ENCODE results near the gene FAM174A.

FAM174A gene

GRCh38 chr5:100535060-100536005 lies at the start of gene FAM174A:
Gene FAM174A (plus strand): TSS chr5:100535374. CDS start chr5:100535531, 157 bp downstream.
- Histone ChIP-seq H3K27me3 (replicated peaks; ENCODE audit: control insufficient read depth, insufficient read depth, low read length) (no peaks in the 10 kb centered on the region), H3K4me3 (replicated peaks; ENCODE audit: low read depth, low read length) (peak within 1 kb of the TSS; percentile 86), H3K36me3 (ENCODE audit: control insufficient read depth, insufficient read depth, low read length) (no peaks in the 10 kb centered on the region)
- peak; percentile 91 for DNase-seq (ENCODE audit: extremely low read depth, insufficient read length)
- no peak for TF ChIP-seq CTCF (IDR thresholded peaks at IDR 0.05; ENCODE audit: insufficient read depth, low read length, poor library complexity, severe bottlenecking)

DNA sequence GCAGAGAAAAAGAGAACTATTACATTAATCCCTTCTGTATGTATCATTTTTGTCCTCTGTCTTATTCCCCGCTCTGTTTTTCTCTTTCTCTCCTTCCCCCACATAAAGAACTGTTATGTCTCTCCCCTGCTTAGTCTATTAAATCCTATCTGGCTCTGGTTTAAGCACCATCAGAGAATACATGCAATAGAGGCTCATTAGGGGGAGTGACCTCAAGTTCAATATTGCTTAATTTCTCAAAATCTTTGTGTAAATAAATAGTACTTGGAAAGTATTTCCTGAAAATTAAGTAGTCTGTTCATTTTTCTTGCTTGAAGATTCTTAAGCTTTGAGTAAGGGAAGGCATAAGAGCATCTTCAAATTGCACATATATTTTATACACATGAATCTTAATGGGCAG lies 41.2 kb upstream of the FAM174A start:
- H3K27me3 ChIP-seq (replicated peaks; ENCODE audit: control insufficient read depth, insufficient read depth, low read length), result no peaks in the 10 kb centered on the region
- no peak for DNase-seq (ENCODE audit: extremely low read depth, insufficient read length)
- no peak for TF ChIP-seq CTCF (IDR thresholded peaks at IDR 0.05; ENCODE audit: insufficient read depth, low read length, poor library complexity, severe bottlenecking)
- H3K4me3 ChIP-seq (replicated peaks; ENCODE audit: low read depth, low read length), result no peak overlapping the region
- H3K36me3 ChIP-seq (ENCODE audit: control insufficient read depth, insufficient read depth, low read length), result no peaks in the 10 kb centered on the region

DNA sequence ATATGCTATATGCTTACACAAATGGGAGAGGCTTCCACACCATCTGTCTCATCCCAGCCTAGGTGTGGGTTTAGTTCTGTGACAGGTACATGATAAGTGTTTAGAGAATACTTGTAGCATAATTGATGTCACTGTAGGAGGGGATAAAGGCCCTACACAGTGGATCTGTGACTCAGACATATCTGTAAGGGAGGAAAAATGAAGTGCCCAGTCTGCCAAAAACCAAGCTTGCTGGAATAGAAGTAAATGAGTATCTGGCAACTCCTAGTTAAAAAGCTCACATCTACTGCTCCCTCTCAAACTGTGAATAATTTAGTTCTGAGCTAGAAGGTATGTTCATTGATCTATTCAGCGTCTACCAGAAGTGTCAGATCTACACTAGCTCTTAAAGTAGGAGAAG lies 38.9 kb upstream of the FAM174A start:
- H3K27me3 ChIP-seq (replicated peaks; ENCODE audit: control insufficient read depth, insufficient read depth, low read length), result no peaks in the 10 kb centered on the region
- H3K4me3 ChIP-seq (replicated peaks; ENCODE audit: low read depth, low read length), result no peak overlapping the region
- TF ChIP-seq CTCF (IDR thresholded peaks at IDR 0.05; ENCODE audit: insufficient read depth, low read length, poor library complexity, severe bottlenecking), result no peak
- H3K36me3 ChIP-seq (ENCODE audit: control insufficient read depth, insufficient read depth, low read length), result no peaks in the 10 kb centered on the region
- DNase-seq (ENCODE audit: extremely low read depth, insufficient read length), result no peak

DNA sequence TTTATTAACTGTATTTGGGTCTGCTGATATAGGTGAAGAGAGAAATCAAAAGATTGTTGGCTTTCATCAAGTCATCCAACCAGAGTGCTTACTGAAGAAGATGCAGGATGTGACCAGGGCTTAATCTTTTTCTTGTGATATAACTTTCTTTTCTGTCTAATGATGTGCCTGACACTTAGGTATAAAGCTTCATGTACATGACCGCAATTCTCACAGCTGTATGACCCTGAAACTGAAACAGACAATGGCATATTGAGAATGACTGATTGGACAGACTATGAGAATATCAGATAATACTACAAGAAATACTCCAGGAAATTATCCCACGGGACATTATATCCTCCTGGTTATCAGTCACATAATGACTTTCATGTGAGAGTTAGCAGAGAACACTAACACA lies 32.5 kb upstream of the FAM174A start:
- Histone ChIP-seq H3K4me3 (replicated peaks; ENCODE audit: low read depth, low read length) (no peak overlapping the region), H3K36me3 (ENCODE audit: control insufficient read depth, insufficient read depth, low read length) (no peaks in the 10 kb centered on the region), H3K27me3 (replicated peaks; ENCODE audit: control insufficient read depth, insufficient read depth, low read length) (no peaks in the 10 kb centered on the region)
- no peak for DNase-seq (ENCODE audit: extremely low read depth, insufficient read length)
- no peak for TF ChIP-seq CTCF (IDR thresholded peaks at IDR 0.05; ENCODE audit: insufficient read depth, low read length, poor library complexity, severe bottlenecking)

DNA sequence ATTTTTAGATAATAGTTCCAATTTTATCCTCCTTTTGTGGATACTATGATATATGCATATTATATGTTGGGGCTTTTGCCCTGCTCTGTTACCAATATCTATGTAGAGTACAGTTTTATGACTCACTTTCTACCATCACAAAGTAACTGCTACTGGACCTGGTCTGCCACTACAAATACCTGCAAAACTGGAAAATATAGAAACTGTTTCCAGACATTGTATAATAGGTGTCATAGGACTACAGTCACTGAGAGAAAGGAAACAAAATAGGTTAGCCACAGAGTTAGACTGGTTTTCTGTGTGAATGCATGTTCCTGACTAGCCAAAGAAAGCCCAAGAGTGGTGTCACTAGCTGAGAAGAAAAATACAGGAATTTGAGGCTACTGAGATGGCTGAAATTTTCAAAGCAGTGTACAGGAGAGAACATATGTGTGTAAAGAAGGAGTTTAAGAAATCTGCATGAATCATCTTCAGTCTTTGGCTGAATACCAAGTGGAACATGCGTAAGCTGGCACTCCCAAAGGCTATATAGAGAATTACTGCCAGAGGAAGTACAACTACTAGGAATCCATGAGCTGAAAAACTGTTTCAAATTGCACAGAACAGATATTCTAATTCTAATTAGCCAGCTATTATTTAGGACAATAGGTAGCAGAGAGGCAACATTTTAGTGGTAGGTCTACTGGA lies 29.0 kb upstream of the FAM174A start:
- no peak for DNase-seq (ENCODE audit: extremely low read depth, insufficient read length)
- no peak overlapping the region for H3K4me3 ChIP-seq (replicated peaks; ENCODE audit: low read depth, low read length)

More for the DNA sequence above, 29.0 kb upstream of the FAM174A start:
- no peak for TF ChIP-seq CTCF (IDR thresholded peaks at IDR 0.05; ENCODE audit: insufficient read depth, low read length, poor library complexity, severe bottlenecking)
- Histone ChIP-seq H3K36me3 (ENCODE audit: control insufficient read depth, insufficient read depth, low read length) (no peaks in the 10 kb centered on the region), H3K27me3 (replicated peaks; ENCODE audit: control insufficient read depth, insufficient read depth, low read length) (no peaks in the 10 kb centered on the region)

Measured in GM06990 (cell line).